ENCODE data around the gene LAMA2. TPM values are rescaled to one million over a fixed set of nuclear protein-coding genes. Genes with fewer than 3 reads are reported as not detected.

LAMA2 gene
- total RNA-seq, 4 donors from 2014 or later = 15.4 to 55.3 (median 38.7) TPM

DNA sequence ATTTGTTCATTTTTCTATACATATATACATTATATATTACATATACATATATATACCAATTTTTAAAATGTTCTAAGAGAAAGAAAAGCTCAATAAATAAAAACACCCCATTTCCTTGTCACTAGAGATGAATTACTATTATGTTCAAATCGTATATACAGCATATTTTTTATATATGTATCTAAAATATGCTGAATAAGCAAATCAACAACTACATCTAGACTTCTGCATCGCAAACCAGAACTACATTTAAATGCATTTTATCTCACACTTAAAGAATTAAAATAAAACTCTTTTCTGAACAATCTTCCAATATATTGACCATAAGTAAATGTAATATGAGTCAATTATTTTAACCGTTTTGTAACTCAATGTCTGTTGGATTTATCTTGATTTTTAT lies 133.9 kb downstream of the LAMA2 start:
- no peaks in the 10 kb centered on the region for H3K36me3 ChIP-seq
- no peaks in the 10 kb centered on the region for H3K4me1 ChIP-seq
- DNase-seq = no peak
- no peaks in the 10 kb centered on the region for H3K27me3 ChIP-seq
- no peak overlapping the region for H3K27ac ChIP-seq
- no peak for TF ChIP-seq POLR2A (IDR thresholded peaks at IDR 0.05)
- H3K9me3 ChIP-seq = no peaks in the 10 kb centered on the region
- no peak overlapping the region for H3K4me3 ChIP-seq

DNA sequence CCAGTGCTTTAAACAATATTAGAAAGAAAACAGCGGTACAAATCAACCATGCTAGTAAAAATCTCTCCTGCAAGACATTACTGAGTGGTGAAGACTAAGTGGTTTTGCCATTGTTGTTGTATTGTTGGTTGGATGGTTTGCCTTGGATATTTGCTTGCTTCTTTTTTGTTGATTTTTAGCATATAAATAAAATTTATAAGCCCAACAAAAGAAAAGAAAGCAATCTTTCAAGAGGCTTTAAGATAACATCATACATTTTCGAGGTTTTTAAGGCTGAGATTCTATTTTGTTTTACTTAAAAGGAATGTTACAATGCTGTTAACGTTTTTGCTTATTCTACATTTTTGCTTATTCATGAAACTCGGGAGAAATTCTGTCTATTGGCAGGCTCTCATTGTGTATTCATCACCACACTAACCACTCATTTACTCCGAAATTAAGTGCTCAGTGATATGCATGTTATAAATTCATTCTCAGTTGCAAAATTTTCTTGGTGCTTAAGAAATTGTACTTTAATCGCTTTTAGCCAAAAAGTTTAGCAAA lies 139.1 kb downstream of the LAMA2 start:
- no peaks in the 10 kb centered on the region for H3K36me3 ChIP-seq
- H3K27me3 ChIP-seq = no peaks in the 10 kb centered on the region
- H3K27ac ChIP-seq = no peak overlapping the region
- H3K4me1 ChIP-seq = no peaks in the 10 kb centered on the region
- no peak for TF ChIP-seq POLR2A (IDR thresholded peaks at IDR 0.05)
- TF ChIP-seq, protein P1, sequence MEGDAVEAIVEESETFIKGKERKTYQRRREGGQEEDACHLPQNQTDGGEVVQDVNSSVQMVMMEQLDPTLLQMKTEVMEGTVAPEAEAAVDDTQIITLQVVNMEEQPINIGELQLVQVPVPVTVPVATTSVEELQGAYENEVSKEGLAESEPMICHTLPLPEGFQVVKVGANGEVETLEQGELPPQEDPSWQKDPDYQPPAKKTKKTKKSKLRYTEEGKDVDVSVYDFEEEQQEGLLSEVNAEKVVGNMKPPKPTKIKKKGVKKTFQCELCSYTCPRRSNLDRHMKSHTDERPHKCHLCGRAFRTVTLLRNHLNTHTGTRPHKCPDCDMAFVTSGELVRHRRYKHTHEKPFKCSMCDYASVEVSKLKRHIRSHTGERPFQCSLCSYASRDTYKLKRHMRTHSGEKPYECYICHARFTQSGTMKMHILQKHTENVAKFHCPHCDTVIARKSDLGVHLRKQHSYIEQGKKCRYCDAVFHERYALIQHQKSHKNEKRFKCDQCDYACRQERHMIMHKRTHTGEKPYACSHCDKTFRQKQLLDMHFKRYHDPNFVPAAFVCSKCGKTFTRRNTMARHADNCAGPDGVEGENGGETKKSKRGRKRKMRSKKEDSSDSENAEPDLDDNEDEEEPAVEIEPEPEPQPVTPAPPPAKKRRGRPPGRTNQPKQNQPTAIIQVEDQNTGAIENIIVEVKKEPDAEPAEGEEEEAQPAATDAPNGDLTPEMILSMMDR (IDR thresholded peaks at IDR 0.05) = no peak
- no peaks in the 10 kb centered on the region for H3K9me3 ChIP-seq
- no peak for DNase-seq
- no peak overlapping the region for H3K4me3 ChIP-seq

GRCh38 chr6:129026601-129027000 lies 143.7 kb downstream of the LAMA2 start:
- Histone ChIP-seq H3K4me1 (no peaks in the 10 kb centered on the region), H3K9me3 (no peaks in the 10 kb centered on the region), H3K27ac (no peak overlapping the region), H3K36me3 (no peaks in the 10 kb centered on the region), H3K4me3 (no peak overlapping the region), H3K27me3 (no peaks in the 10 kb centered on the region)
- DNase-seq = no peak
- no peak for TF ChIP-seq POLR2A (IDR thresholded peaks at IDR 0.05)
- TF ChIP-seq, protein P1 (IDR thresholded peaks at IDR 0.05) = no peak

- TF ChIP-seq POLR2A (IDR thresholded peaks at IDR 0.05) = no peak
- TF ChIP-seq, protein P1 (IDR thresholded peaks at IDR 0.05) = no peak
- Histone ChIP-seq H3K4me3 (no peak overlapping the region), H3K36me3 (no peaks in the 10 kb centered on the region), H3K27me3 (no peaks in the 10 kb centered on the region), H3K27ac (no peak overlapping the region), H3K9me3 (no peaks in the 10 kb centered on the region), H3K4me1 (no peaks in the 10 kb centered on the region)
- DNase-seq = no peak
Observed at GRCh38 chr6:129029778-129030177, 146.8 kb downstream of the LAMA2 start.

- Histone ChIP-seq H3K4me3 (no peak overlapping the region), H3K9me3 (no peaks in the 10 kb centered on the region), H3K27ac (no peak overlapping the region), H3K27me3 (no peaks in the 10 kb centered on the region), H3K36me3 (no peaks in the 10 kb centered on the region), H3K4me1 (no peaks in the 10 kb centered on the region)
- TF ChIP-seq POLR2A (IDR thresholded peaks at IDR 0.05) = no peak
- TF ChIP-seq, protein P1 (IDR thresholded peaks at IDR 0.05) = no peak
- DNase-seq = no peak
Observed at GRCh38 chr6:129030215-129030614, 147.3 kb downstream of the LAMA2 start.

GRCh38 chr6:129031051-129031599 lies 148.2 kb downstream of the LAMA2 start:
- no peaks in the 10 kb centered on the region for H3K4me1 ChIP-seq
- H3K4me3 ChIP-seq = no peak overlapping the region
- H3K36me3 ChIP-seq = no peaks in the 10 kb centered on the region
- H3K27ac ChIP-seq = no peak overlapping the region
- no peaks in the 10 kb centered on the region for H3K9me3 ChIP-seq
- TF ChIP-seq, protein P1 (IDR thresholded peaks at IDR 0.05) = no peak
- TF ChIP-seq POLR2A (IDR thresholded peaks at IDR 0.05) = no peak
- H3K27me3 ChIP-seq = no peaks in the 10 kb centered on the region
- DNase-seq = no peak
